GM06990 (cell line): ENCODE measurements around the gene TMEM81.

Experiments
- DNase-seq: peaks from one replicate; pipeline ENCODE4 v3.0.0-alpha.2; 2011; ENCODE audit not compliant: insufficient read length; ENCODE audit errors: extremely low read depth
- H3K27me3 ChIP-seq: replicated peaks from 2 replicates; pipeline ENCODE4 v1.6.0; 2011; ENCODE audit warnings: low read length; ENCODE audit not compliant: control insufficient read depth, insufficient read depth
- H3K36me3 ChIP-seq: 2 replicates; pipeline ENCODE4 v1.5.1; 2011; ENCODE audit warnings: low read length; ENCODE audit not compliant: control insufficient read depth, insufficient read depth
- H3K4me3 ChIP-seq: replicated peaks from 2 replicates; pipeline ENCODE4 v1.5.1; 2011; ENCODE audit warnings: low read depth, mild to moderate bottlenecking, control low read depth, low read length
- TF ChIP-seq, protein P1 (sequence below): IDR thresholded peaks from 2 replicates; pipeline ENCODE4 v1.5.1; 2011; ENCODE audit warnings: low read length, control low read depth, mild to moderate bottlenecking, inconsistent platforms; ENCODE audit not compliant: insufficient read depth, poor library complexity, severe bottlenecking

Gene TMEM81

DNA sequence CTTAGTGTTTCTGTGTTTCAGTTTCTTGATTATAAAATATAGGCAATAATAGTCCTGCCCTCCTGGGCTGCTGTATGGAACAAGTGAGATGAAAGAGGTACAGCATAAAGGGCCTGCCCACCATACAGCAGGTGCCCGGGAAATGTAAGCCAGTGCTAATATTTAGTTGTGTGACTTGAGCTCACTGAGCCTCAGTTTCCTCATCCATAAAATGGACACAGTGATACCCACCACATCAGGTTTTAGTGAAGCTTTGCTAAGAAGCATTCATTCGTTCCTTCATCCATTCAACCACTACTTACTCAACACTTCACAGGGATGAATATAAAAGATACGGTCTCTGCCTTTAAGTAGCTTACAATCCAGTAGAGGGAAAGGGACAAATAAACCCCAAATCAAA is 21.4 kb downstream of the TMEM81 start:
- no peak for DNase-seq
- TF ChIP-seq, protein P1, sequence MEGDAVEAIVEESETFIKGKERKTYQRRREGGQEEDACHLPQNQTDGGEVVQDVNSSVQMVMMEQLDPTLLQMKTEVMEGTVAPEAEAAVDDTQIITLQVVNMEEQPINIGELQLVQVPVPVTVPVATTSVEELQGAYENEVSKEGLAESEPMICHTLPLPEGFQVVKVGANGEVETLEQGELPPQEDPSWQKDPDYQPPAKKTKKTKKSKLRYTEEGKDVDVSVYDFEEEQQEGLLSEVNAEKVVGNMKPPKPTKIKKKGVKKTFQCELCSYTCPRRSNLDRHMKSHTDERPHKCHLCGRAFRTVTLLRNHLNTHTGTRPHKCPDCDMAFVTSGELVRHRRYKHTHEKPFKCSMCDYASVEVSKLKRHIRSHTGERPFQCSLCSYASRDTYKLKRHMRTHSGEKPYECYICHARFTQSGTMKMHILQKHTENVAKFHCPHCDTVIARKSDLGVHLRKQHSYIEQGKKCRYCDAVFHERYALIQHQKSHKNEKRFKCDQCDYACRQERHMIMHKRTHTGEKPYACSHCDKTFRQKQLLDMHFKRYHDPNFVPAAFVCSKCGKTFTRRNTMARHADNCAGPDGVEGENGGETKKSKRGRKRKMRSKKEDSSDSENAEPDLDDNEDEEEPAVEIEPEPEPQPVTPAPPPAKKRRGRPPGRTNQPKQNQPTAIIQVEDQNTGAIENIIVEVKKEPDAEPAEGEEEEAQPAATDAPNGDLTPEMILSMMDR: no peak
- H3K4me3 ChIP-seq: no peak overlapping the region
- no peaks in the 10 kb centered on the region; the same call in 1 of the 2 replicates for H3K27me3 ChIP-seq
- H3K36me3 ChIP-seq: no peaks in the 10 kb centered on the region

DNA sequence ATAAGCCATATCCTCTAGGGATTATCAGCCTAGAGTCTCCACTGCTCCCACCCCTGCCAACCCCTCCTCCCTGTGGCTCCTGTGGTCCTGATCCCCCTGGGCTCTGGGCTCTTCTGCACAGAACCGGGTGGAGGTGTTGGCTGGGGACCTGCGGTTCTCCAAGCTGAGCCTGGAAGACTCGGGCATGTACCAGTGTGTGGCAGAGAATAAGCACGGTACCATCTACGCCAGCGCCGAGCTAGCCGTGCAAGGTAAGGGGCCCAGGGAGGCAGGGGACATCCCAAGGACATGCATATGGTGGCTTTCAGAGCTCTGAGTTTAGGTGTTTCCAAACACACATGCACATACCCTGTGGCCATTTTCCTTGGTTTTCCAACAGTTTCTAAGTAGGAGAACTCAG is 21.9 kb downstream of the TMEM81 start:
- Histone ChIP-seq H3K4me3 (no peak overlapping the region), H3K36me3 (no peaks in the 10 kb centered on the region), H3K27me3 (no peaks in the 10 kb centered on the region; the same call in 1 of the 2 replicates)
- TF ChIP-seq, protein P1: no peak
- no peak for DNase-seq

DNA sequence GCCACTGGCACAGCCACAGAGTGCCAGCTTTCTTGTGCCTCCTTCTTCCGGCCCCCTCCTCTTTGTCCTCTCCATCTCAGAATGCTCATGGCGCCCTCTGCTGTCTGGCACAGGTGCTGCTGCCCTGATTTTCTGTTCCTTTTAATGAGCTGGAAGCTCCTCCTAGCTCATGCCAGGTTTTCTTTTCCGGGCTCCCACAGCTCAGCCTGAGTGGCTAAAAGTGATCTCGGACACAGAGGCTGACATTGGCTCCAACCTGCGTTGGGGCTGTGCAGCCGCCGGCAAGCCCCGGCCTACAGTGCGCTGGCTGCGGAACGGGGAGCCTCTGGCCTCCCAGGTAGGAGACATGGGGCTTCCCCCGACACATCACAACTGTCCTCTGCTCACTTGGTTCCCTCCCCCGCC is 22.6 kb downstream of the TMEM81 start:
- DNase-seq: peak; percentile 29

DNA sequence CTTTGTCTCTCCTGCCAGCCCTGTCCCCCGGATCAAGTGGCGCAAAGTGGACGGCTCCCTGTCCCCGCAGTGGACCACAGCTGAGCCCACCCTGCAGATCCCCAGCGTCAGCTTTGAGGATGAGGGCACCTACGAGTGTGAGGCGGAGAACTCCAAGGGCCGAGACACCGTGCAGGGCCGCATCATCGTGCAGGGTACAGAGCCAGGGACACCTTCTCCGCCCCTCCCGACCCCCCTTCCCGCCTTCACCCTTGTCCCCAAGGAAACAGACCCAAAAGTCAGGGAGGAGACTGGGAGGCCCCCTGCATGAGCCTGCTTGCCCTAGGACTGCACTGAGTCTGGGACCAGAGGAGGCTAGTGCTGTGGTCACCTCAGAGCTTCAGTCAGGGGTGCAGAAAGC is 23.0 kb downstream of the TMEM81 start:
- TF ChIP-seq, protein P1: no peak
- DNase-seq: no peak
- H3K36me3 ChIP-seq: no peaks in the 10 kb centered on the region
- H3K4me3 ChIP-seq: no peak overlapping the region
- no peaks in the 10 kb centered on the region for H3K27me3 ChIP-seq

More for the DNA sequence above, 22.6 kb downstream of the TMEM81 start:
- H3K36me3 ChIP-seq: no peaks in the 10 kb centered on the region
- peak overlapping the region; percentile 35 for H3K4me3 ChIP-seq
- no peaks in the 10 kb centered on the region for H3K27me3 ChIP-seq
- TF ChIP-seq, protein P1: peak; percentile 94

DNA sequence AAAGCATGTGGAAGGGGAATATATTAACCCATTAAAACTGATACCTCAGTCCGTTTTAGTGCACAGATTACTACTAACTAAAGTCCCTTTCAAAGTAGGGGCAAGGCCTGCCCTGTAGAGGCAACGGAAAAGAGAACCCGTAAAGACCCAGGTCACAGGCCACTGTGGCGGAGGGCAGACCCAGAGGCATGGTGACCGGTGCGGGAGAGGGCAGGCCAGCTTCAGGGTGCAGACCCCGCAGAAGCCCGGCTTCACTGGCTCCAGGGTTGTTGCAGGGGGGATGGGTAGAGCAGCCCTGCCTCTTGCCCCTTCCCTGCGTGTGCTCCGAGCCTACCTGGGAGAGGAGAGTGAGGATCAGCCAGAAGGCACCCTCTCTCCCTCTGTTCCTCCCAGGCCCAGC is 23.5 kb downstream of the TMEM81 start:
- no peak overlapping the region for H3K4me3 ChIP-seq
- no peaks in the 10 kb centered on the region for H3K27me3 ChIP-seq
- no peaks in the 10 kb centered on the region for H3K36me3 ChIP-seq
- no peak for DNase-seq
- TF ChIP-seq, protein P1: no peak

DNA sequence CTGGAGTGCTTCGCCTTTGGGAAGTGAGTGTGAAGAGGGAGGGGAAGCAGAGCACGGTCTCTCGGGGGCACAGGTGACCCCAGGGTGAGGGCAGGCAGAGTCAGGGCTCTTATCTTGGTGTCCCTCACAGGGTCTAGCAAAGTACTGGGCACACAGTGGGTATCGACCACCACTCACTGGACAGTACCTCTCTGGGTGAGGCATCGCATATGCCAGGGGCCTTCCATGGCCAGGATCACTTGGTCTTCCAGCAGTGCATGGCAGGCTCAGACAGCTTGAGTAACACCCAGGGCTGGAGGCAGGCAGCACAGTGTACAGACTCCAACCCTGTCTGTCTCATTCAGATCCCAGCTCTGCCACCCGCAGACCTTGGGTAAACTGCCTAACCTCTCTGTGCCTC is 24.6 kb downstream of the TMEM81 start:
- no peaks in the 10 kb centered on the region; the same call in 1 of the 2 replicates for H3K27me3 ChIP-seq
- no peak overlapping the region for H3K4me3 ChIP-seq
- DNase-seq: no peak
- TF ChIP-seq, protein P1: no peak
- H3K36me3 ChIP-seq: no peaks in the 10 kb centered on the region
